Activated CD4-positive, CD25-positive, alpha-beta regulatory T cell treated with anti-CD3 and anti-CD28 coated beads, Interleukin-2, amount 50 U/mL, for 16 hours (primary cell): ENCODE results near the gene NRG4.
"Not testable (repeated sequence)": the region's sequence is repeated elsewhere in the genome, so short reads cannot be mapped to it uniquely, and the experiment has no call there.

Experiments used
- DNase-seq: peaks from one replicate; pipeline ENCODE4 v3.0.0-alpha.2; 2020; ENCODE audit warnings: low read depth, low spot score

NRG4 gene

DNA sequence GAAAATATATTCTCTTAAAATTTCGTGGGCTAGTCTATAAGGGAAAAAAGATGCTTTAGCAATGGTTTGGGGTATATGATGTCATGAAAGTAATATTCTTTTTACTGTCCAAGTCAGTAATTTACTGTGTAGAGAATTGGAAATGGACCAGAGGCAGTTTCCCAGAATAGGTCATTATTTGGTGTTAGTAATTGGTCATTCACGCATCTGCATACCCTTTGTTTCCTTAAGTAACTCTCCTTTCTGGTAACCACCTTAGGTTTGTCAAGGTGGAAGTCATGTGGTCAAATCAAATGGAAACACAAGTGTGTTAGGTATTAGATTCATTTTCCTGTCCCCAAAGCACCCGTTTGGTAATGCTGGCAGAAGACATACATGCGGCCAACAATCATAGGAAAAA is 84.6 kb downstream of the NRG4 start:
- no peak for DNase-seq

DNA sequence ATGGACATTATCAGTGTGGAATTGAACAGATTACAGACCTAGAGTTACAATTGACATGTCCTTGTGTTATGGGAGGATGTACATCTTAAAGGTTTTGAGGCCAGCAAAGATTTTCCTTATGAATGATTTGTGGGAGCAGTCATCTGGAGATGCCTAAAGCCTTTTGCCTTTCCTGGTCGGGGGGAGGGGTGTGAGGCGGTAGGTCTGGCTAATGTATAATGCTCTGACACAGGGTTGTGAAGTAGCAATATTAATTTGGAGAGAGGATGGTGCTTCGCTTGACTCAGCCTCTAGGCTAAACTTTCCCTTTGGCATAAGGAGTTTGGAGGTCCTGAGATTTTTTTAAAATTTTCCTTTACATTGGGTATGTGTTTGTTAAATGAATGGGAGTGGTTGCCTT is 85.3 kb downstream of the NRG4 start:
- no peak for DNase-seq

DNA sequence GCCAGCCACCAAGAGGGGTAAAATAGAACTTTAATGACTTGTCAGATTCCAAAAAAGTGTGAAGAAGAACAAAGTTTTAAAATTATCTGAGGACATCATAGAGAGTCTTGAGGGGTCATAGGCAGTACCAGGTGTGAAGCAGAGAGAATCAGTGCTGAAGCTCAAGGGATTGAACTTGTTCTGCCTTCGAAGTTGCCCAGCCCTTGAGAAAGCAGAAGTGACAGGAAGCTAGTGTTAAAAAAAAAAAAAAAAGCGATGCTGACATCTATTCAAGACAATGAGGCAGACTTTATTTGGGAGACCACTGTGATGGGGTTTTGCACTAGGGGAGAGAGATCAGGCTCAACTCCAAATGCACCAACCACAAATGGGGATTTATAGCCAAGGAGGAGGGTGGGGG is 86.8 kb downstream of the NRG4 start:
- no peak for DNase-seq

DNA sequence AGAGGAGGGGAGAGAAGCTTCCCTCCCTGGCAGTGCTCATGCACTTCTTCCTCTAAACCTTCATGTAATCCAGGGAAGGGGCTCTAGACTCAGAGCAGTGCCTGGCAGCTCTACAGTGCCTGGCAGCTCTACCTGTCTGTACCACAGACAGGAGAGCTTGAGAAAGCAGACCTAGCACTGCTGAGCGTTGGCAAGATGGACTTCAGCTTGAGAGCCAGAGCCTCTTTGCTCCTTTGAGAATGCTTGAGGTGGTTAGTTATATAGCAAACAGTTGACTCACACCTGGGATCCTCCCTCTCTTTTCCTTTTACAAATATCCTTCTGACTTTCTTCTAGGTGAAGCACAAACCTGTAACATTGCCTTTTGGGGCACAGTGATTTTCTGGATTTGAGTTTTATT is 87.6 kb downstream of the NRG4 start:
- no peak for DNase-seq

DNA sequence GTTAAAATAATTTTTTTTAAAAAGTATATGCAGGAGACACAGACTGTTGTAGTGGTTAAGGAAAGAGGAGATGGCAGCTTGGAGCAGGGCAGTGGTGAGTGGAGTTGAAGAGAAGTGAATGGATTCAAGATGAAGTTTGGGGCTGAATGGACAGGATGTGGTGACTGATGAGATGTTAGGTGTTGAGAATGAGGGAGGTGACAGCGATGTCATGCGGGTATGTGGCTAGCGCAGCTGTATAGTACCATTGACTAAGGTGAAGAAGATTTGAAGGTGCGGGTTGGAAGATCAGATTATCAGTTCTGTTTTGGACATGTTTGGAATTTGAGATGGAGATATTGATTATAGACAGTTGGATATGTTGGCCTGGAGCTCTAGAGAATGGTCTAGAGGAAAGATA is 88.5 kb downstream of the NRG4 start:
- no peak for DNase-seq

DNA sequence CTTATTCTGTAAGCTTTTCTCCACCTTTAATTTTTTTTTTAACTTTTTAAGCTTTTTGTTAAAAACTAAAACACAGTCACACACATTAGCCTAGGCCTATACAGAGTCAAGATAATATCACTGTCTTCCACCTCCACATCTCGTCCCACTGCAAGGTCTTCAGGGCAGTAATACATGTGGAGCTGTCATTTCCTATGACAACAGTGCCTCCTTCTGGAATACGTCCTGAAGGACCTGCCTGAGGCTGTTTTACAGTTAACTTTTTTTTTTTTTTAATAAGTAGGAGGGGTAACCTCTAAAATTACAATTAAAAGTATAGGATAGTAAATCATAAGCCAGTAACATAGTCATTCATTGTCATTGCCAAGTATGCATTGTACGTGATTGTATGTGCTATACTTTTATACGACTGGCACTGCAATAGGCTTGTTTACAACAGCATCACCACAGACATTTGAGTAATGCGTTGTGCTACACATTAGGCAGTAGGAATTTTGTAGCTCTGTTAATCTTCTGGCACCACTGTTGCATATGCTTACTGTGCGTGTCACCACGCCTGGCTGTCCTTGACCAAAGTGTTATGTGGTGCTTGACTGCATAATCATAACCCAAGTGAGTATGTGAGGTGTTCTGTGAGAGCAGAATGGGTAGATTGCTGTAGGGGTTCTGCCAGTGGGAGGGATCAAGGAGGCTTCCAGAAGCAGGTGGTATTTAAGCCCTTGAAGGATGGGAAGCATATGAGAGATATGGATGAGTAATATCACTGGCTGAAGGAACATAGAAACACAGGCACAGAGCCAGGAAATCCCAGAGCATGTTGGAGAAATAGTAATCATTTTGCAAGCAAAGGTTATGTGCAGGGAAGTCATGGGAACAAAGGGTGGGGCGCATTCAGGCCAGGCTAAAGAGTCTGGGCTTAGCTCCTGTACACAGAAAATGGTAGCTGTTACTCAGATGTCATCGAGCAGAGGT is 90.2 kb downstream of the NRG4 start:
- DNase-seq: no peak

DNA sequence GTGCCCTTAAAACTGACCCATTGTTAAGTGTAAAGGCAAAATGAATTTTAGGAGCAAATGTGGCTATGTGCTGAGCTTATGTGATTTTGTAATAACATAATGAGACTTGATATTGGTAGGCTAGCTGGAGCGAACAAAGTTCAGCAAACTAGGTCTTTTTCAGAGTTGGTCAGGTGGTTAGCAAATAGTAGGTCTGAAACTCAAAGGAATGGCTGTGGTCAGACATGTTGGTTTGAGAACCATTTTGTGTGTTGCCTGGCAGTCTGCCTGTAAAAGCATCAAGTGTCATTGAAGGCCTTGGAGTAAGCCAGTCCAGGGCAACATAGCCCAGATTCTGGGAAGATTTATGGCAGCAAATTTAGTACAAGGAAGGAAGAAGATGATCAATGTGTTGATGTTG is 92.1 kb downstream of the NRG4 start:
- DNase-seq: no peak

DNA sequence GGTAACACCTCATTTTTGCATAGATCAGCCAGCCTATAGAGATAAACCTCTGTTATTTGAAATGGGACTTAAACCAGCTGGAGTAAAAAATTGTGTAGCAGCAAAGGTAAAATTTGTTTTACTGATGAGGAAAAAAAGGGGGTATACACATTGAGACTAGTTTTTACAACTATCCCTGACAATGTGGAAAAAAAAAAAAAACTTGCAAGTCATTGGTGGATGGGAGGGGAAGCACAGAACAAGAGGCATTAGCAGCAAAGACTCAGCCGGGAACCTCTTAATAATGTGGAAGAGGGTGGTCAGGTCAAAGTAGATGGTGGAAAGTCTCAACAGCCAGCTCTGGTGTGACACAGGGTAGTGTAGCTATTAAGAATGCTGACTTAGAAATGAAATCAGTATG is 94.1 kb downstream of the NRG4 start:
- DNase-seq: no peak

DNA sequence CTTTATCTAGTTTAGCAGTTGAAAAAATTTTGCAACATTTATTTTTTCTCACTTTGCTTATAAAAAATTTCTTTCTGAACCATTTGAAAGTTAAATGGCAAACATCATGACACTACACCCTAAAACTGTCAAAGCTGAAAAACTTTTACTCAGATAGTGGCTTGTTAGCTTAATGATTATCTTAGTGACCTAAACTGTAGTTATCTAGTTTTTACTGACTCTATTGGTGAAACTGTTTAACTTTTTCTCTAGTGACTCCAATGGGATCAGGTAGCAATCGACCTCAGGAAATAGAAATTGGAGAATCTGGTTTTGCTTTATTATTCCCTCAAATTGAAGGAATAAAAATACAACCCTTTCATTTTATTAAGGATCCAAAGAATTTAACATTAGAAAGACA is 95.2 kb downstream of the NRG4 start:
- DNase-seq: no peak

DNA sequence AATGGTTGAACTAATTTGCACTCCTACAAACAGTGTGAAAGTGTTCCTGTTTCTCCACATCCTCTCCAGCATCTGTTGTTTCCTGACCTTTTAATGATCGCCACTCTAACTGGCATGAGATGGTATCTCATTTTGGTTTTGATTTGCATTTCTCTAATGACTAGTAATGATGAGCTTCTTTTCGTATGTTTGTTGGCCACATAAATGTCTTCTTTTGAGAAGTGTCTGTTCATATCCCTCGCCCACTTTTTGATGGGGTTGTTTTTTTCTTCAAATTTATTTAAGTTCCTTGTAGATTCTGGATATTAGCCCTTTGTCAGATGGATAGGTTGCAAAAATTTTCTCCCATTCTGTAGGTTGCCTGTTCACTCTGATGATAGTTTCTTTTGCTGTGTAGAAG is 101.9 kb downstream of the NRG4 start:
- DNase-seq: not testable (repeated sequence)

DNA sequence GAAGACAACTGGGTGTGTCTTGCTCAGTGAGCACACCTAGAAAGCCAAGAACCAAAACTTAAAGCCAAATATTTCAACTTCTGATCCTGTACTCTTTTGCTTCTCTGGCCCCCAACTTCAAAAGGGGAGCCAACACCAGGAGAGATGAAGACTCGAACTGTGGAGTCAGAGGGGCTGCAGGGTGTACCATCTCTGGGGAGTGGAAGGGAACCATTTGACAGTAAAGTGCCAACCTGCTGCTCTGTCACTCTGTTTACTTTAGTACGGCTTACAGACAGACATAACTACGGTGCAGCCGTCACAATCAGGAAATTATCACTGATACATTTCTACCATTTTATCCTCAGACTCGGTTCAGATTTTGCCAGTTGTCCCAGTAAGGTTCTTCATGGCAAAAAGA is 107.0 kb downstream of the NRG4 start:
- no peak for DNase-seq

DNA sequence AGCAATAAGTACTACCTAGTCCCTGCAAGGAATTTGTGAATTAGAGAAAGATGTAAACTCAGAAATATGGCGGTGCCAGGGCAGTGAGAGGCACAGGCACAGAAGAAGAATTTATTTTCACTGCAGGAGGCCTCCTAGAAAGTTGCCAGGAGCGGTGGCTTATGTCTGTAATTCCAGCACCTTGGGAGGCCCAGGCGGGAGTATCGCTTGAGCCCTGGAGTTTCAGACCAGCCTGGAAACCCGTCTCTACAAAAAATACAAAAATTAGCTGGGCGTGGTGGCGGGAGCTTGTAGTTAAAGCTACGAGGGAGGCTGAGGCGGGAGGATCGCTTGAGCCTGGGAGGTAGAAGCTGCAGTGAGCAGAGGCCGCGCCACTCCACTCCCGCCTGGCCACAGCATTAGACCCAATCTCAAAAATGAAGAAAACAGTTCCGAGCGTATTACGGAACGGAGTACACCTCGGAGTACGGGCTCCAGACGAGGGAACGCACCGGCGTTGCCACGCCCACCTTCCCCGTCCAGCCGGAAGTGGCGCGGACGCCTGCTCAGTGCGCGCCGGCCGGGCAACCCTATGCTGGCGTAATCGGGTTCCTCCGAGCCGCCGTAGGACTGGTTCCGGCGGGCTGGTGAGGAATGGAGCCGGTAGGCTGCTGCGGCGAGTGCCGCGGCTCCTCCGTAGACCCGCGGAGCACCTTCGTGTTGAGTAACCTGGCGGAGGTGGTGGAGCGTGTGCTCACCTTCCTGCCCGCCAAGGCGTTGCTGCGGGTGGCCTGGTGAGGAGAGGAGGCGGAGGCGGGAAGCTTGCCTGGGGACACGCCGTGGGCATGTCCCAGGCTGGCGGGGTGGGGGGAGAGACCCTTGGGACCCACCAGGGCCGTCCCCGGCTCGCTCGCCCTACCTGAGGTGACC is 108.6 kb downstream of the NRG4 start, which contains the start of gene FBXO22:
Gene FBXO22, plus strand, starts transcription at position 548 of the 909 bp plus-strand sequence. Its CDS starts 86 bp downstream, at position 634.
- DNase-seq: peak; percentile 77

DNA sequence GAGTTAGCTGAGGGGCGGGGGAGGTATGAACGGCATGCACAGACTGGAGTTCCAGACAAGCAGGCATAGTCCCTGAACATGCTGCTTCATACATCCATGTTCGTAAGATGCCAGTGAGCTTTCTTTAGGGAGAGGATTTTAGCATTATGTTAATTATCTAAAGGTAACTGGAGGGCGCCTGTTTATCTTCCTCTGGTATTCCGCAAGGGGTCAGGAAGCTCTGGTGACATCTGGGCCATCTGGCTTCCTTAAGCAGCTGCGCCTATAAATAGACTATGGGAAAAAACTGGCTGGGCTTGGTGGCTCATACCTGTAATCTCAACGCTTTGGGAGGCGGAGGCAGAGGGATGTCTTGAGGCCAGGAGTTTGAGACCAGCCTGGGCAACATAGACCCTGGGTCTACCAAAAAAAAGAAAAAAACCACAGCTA is 110.1 kb downstream of the NRG4 start:
- no peak for DNase-seq

DNA sequence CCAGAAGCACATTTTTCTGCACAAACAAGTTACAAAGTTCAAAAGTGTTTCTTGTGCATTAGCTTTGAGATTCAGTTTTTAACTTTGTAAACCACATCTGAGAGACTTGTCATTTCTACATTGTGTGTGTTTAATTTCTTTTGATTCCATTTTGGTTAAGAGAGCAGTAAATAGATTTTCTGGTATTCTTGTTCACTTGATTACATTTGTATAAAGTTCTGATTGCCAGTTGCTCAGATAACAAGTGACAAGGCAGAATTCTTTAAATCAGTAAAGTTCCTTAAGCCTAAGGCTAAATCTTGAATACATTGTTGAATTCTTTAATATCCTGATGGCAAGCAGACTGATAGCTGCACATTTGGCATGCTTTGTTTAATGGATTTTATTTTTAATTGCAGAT is 111.6 kb downstream of the NRG4 start:
- no peak for DNase-seq

DNA sequence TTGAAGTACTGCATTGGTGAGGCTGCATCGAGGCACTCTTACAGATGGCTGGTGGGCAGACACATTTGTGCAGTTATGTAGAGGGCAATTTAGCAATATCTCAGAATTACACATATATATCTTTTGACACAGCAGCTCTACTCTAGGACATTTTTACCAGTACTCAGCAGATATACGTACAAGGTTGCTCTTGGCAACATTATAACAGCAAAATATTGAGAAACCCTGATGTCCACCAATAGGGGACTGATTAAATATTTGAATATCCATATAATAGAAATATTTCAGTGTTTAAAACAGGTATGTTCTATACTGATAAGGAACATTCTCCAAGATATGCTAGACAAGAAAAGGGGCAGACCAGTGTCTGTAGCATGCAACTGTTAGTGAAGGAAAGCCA is 116.5 kb downstream of the NRG4 start:
- no peak for DNase-seq

DNA sequence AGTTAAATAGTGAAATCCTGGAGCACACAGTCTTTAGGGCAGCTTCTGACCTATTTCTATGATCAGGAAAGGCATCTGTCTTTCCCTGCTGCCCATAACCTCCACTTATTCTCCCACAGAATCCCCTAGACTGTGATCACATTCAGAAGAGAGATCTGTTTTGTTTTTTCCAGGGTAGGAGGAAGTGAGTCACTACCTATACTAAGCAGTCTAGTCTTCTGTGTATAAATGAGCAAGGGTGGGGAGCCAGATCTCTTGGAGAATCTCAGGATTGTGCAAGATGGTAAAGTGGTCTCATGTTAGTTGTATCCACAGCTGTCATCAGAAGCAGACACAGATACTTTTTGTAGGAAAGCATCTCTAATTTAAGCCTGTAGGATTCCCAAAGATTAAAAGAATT is 120.3 kb downstream of the NRG4 start:
- no peak for DNase-seq
